ENCODE data around the gene PGP.

The PGP gene

GRCh38 chr16:2190002-2190658 lies 24.5 kb downstream of the PGP start:
- no peak overlapping the region for H3K27ac ChIP-seq (ENCODE audit: low read depth, low read length)
- no peaks in the 10 kb centered on the region for H3F3A ChIP-seq (ENCODE audit: insufficient read depth)
- no peaks in the 10 kb centered on the region for H4K20me1 ChIP-seq (ENCODE audit: low read depth, low read length)
- no peak overlapping the region for H3K4me2 ChIP-seq (ENCODE audit: low read depth, low read length, poor library complexity, severe bottlenecking)
- no peaks in the 10 kb centered on the region for H3K27me3 ChIP-seq (ENCODE audit: low read length)
- H2AFZ ChIP-seq (ENCODE audit: low read depth, low read length, severe bottlenecking), result no peak overlapping the region
- H3K79me2 ChIP-seq (ENCODE audit: insufficient read depth, low read length), result no peaks in the 10 kb centered on the region
- no peak for TF ChIP-seq CTCF (IDR thresholded peaks at IDR 0.05; ENCODE audit: insufficient read depth, low read length, poor library complexity, severe bottlenecking)
- TF ChIP-seq EZH2phosphoT487 (conservative IDR thresholded peaks at IDR 0.05; ENCODE audit: low read length), result no peak
- no peak overlapping the region for H3K4me3 ChIP-seq (ENCODE audit: insufficient read depth, low read length, poor library complexity, severe bottlenecking)
- no peaks in the 10 kb centered on the region for H3K9me2 ChIP-seq (replicated peaks; ENCODE audit: insufficient read depth, low read length)
- no peaks in the 10 kb centered on the region for H3K36me3 ChIP-seq (ENCODE audit: low read length)
- H3K9me3 ChIP-seq (ENCODE audit: insufficient read depth, low read length), result no peaks in the 10 kb centered on the region
- H3K9ac ChIP-seq (ENCODE audit: low read length), result no peak overlapping the region

- Histone ChIP-seq H3K4me3 (ENCODE audit: insufficient read depth, low read length, poor library complexity, severe bottlenecking) (no peak overlapping the region), H3K79me2 (ENCODE audit: insufficient read depth, low read length) (no peaks in the 10 kb centered on the region), H3F3A (ENCODE audit: insufficient read depth) (no peaks in the 10 kb centered on the region), H3K27ac (ENCODE audit: low read depth, low read length) (no peak overlapping the region), H3K27me3 (ENCODE audit: low read length) (no peaks in the 10 kb centered on the region), H3K9ac (ENCODE audit: low read length) (no peak overlapping the region), H3K36me3 (ENCODE audit: low read length) (no peaks in the 10 kb centered on the region), H3K9me3 (ENCODE audit: insufficient read depth, low read length) (no peaks in the 10 kb centered on the region), H3K4me2 (ENCODE audit: low read depth, low read length, poor library complexity, severe bottlenecking) (no peak overlapping the region), H2AFZ (ENCODE audit: low read depth, low read length, severe bottlenecking) (no peak overlapping the region), H4K20me1 (ENCODE audit: low read depth, low read length) (no peaks in the 10 kb centered on the region; the same call in 1 of the 2 replicates), H3K9me2 (replicated peaks; ENCODE audit: insufficient read depth, low read length) (no peaks in the 10 kb centered on the region)
- TF ChIP-seq EZH2phosphoT487 (conservative IDR thresholded peaks at IDR 0.05; ENCODE audit: low read length), result no peak
- TF ChIP-seq CTCF (IDR thresholded peaks at IDR 0.05; ENCODE audit: insufficient read depth, low read length, poor library complexity, severe bottlenecking), result no peak
Measured at GRCh38 chr16:2189252-2189893, 25.3 kb downstream of the PGP start.

GRCh38 chr16:2188395-2188794 lies 26.2 kb downstream of the PGP start:
- Histone ChIP-seq H3K9me3 (ENCODE audit: insufficient read depth, low read length) (no peaks in the 10 kb centered on the region), H3K9me2 (replicated peaks; ENCODE audit: insufficient read depth, low read length) (no peaks in the 10 kb centered on the region), H3K4me3 (ENCODE audit: insufficient read depth, low read length, poor library complexity, severe bottlenecking) (no peak overlapping the region), H3K27me3 (ENCODE audit: low read length) (no peaks in the 10 kb centered on the region), H3K4me2 (ENCODE audit: low read depth, low read length, poor library complexity, severe bottlenecking) (no peak overlapping the region), H3K9ac (ENCODE audit: low read length) (no peak overlapping the region), H3K27ac (ENCODE audit: low read depth, low read length) (no peak overlapping the region), H3F3A (ENCODE audit: insufficient read depth) (no peaks in the 10 kb centered on the region), H4K20me1 (ENCODE audit: low read depth, low read length) (no peaks in the 10 kb centered on the region; the same call in 1 of the 2 replicates), H3K79me2 (ENCODE audit: insufficient read depth, low read length) (no peaks in the 10 kb centered on the region), H2AFZ (ENCODE audit: low read depth, low read length, severe bottlenecking) (no peak overlapping the region), H3K36me3 (ENCODE audit: low read length) (no peaks in the 10 kb centered on the region)
- TF ChIP-seq CTCF (IDR thresholded peaks at IDR 0.05; ENCODE audit: insufficient read depth, low read length, poor library complexity, severe bottlenecking), result no peak
- no peak for TF ChIP-seq EZH2phosphoT487 (conservative IDR thresholded peaks at IDR 0.05; ENCODE audit: low read length)
